HEK293 (cell line): Measurements from ENCODE around the gene CHCHD6.

Experiments
- CTCF ChIA-PET: fragments of 350-600 bp; formaldehyde crosslinking; extraction: SDS; loops from one replicate; lab custom pipeline; 2021; ENCODE audit warnings: antibody characterized with exemption; lab: Yijun Ruan, JAX
- POLR2A ChIA-PET: fragments of 300-600 bp; formaldehyde crosslinking; extraction: SDS; loops from one replicate; lab custom pipeline; 2020; ENCODE audit warnings: antibody characterized with exemption, inconsistent platforms; lab: Yijun Ruan, JAX
- H3K27ac ChIP-seq: fragments of 200-500 bp; sonication (Bioruptor generic); 2 replicates; pipeline ENCODE4 v1.5.1; 2014; ENCODE audit warnings: low read depth, low read length, control low read depth, inconsistent platforms; ENCODE audit errors: extremely low read depth
- H3K36me3 ChIP-seq, 2 experiments: fragments of 200-500 bp in 1 of 2; sonication (Bioruptor generic) in 1 of 2; 1 replicate in 1 of 2; 2 replicates in 1 of 2; pipeline ENCODE4 v1.5.1; 2014 to 2017; ENCODE audit warnings: inconsistent platforms in 2 of 2, low read length in 2 of 2; ENCODE audit not compliant: control insufficient read depth in 2 of 2, insufficient read depth in 1 of 2
- H3K4me1 ChIP-seq: fragments of 200-500 bp; sonication (Bioruptor generic); 2 replicates; pipeline ENCODE4 v1.5.1; 2014; ENCODE audit warnings: mild to moderate bottlenecking, low read length, inconsistent platforms; ENCODE audit not compliant: control insufficient read depth, insufficient read depth
- H3K4me3 ChIP-seq: 2 replicates; pipeline ENCODE4 v1.5.1; 2011; ENCODE audit warnings: low read depth, mild to moderate bottlenecking, control low read depth, low read length, moderate library complexity
- H3K9me3 ChIP-seq: fragments of 200-500 bp; sonication (Bioruptor generic); 2 replicates; pipeline ENCODE4 v1.5.1; 2014; ENCODE audit warnings: low read depth, low read length, inconsistent platforms; ENCODE audit not compliant: control insufficient read depth, insufficient read depth
- EGR2 ChIP-seq: fragments of 450-650 bp; formaldehyde crosslinking; IDR thresholded peaks from 2 replicates; pipeline ENCODE4 v1.5.1; 2016; ENCODE audit warnings: low read depth, missing biosample characterization, missing genetic modification characterization
- GLI2 ChIP-seq: fragments of 450-650 bp; formaldehyde crosslinking; IDR thresholded peaks from 2 replicates; pipeline ENCODE4; 2017; ENCODE audit warnings: missing biosample characterization, missing genetic modification characterization, low read depth, borderline replicate concordance
- OSR2 ChIP-seq: fragments of 450-650 bp; formaldehyde crosslinking; IDR thresholded peaks from 2 replicates; pipeline ENCODE4 v1.5.1; 2016; ENCODE audit warnings: missing biosample characterization, missing genetic modification characterization
- RBAK ChIP-seq: fragments of 450-650 bp; formaldehyde crosslinking; IDR thresholded peaks from 2 replicates; pipeline ENCODE4 v1.5.1; 2016; ENCODE audit warnings: missing biosample characterization, missing genetic modification characterization
- SCRT1 ChIP-seq: fragments of 450-650 bp; formaldehyde crosslinking; IDR thresholded peaks from 2 replicates; pipeline ENCODE4 v1.5.1; 2016; ENCODE audit warnings: missing biosample characterization, missing genetic modification characterization, borderline replicate concordance
- SP2 ChIP-seq: fragments of 450-650 bp; formaldehyde crosslinking; IDR thresholded peaks from 2 replicates; pipeline ENCODE4 v1.5.1; 2016; ENCODE audit warnings: missing biosample characterization, missing genetic modification characterization
- ZBTB6 ChIP-seq: fragments of 450-650 bp; formaldehyde crosslinking; IDR thresholded peaks from 2 replicates; pipeline ENCODE4 v1.5.1; 2017; ENCODE audit warnings: missing biosample characterization, missing genetic modification characterization
- ZFHX2 ChIP-seq: fragments of 450-650 bp; formaldehyde crosslinking; conservative IDR thresholded peaks from 2 replicates; pipeline ENCODE4 v1.5.1; 2016; ENCODE audit warnings: missing biosample characterization, missing genetic modification characterization
- ZFP3 ChIP-seq: fragments of 450-650 bp; formaldehyde crosslinking; IDR thresholded peaks from 2 replicates; pipeline ENCODE4 v1.5.1; 2016; ENCODE audit warnings: low read depth, missing biosample characterization, missing genetic modification characterization
- ZNF121 ChIP-seq: fragments of 450-650 bp; formaldehyde crosslinking; IDR thresholded peaks from 2 replicates; pipeline ENCODE4 v1.5.1; 2016; ENCODE audit warnings: missing biosample characterization, missing genetic modification characterization
- ZNF133 ChIP-seq: fragments of 450-650 bp; formaldehyde crosslinking; IDR thresholded peaks from 2 replicates; pipeline ENCODE4 v1.5.1; 2016; ENCODE audit warnings: missing biosample characterization, missing genetic modification characterization
- ZNF155 ChIP-seq: fragments of 450-650 bp; formaldehyde crosslinking; IDR thresholded peaks from 2 replicates; pipeline ENCODE4 v1.5.1; 2016; ENCODE audit warnings: missing biosample characterization, missing genetic modification characterization
- ZNF214 ChIP-seq: fragments of 450-650 bp; formaldehyde crosslinking; IDR thresholded peaks from 2 replicates; pipeline ENCODE4 v1.5.1; 2017; ENCODE audit warnings: missing biosample characterization, mild to moderate bottlenecking, missing genetic modification characterization, borderline replicate concordance
- ZNF292 ChIP-seq: fragments of 450-650 bp; formaldehyde crosslinking; IDR thresholded peaks from 2 replicates; pipeline ENCODE4 v1.5.1; 2016; ENCODE audit warnings: low read depth, missing biosample characterization, missing genetic modification characterization, borderline replicate concordance
- ZNF341 ChIP-seq: fragments of 450-650 bp; formaldehyde crosslinking; IDR thresholded peaks from 2 replicates; pipeline ENCODE4; 2016; ENCODE audit warnings: low read depth, missing biosample characterization, missing genetic modification characterization
- ZNF426 ChIP-seq: fragments of 450-650 bp; formaldehyde crosslinking; IDR thresholded peaks from 2 replicates; pipeline ENCODE4 v1.5.1; 2017; ENCODE audit warnings: missing biosample characterization, missing genetic modification characterization, mild to moderate bottlenecking, inconsistent platforms, moderate library complexity
- ZNF548 ChIP-seq: fragments of 450-650 bp; formaldehyde crosslinking; IDR thresholded peaks from 2 replicates; pipeline ENCODE4 v1.5.1; 2016; ENCODE audit warnings: missing biosample characterization, missing genetic modification characterization
- ZNF639 ChIP-seq: fragments of 450-650 bp; formaldehyde crosslinking; IDR thresholded peaks from 2 replicates; pipeline ENCODE4 v1.5.1; 2016; ENCODE audit warnings: missing biosample characterization, missing genetic modification characterization
- ZNF660 ChIP-seq: fragments of 450-650 bp; IDR thresholded peaks from 2 replicates; pipeline ENCODE4 v1.5.1; 2018; ENCODE audit warnings: missing biosample characterization, mild to moderate bottlenecking, missing genetic modification characterization
- ZNF792 ChIP-seq: fragments of 450-650 bp; formaldehyde crosslinking; IDR thresholded peaks from 2 replicates; pipeline ENCODE4 v1.5.1; 2016; ENCODE audit warnings: missing biosample characterization, missing genetic modification characterization
- TF ChIP-seq, protein P1 (sequence below): fragments of 450-650 bp; formaldehyde crosslinking; IDR thresholded peaks from 2 replicates; pipeline ENCODE4 v1.5.1; 2017; ENCODE audit warnings: missing biosample characterization, missing genetic modification characterization

Gene CHCHD6

GRCh38 chr3:126655887-126656286 lies 48.2 kb upstream of the CHCHD6 start:
- ChIA-PET CTCF (interaction anchor here (0.6 to 0.8 kb wide), 2 partner anchors 732 to 893 kb away, joined by 3 read pairs; no protein-coding TSS in a partner anchor), POLR2A (no interaction called here)
- Histone ChIP-seq H3K4me1 (no peaks in the 10 kb centered on the region), H3K9me3 (no peaks in the 10 kb centered on the region), H3K27ac (no peak overlapping the region), H3K36me3 (no peaks in the 10 kb centered on the region), H3K4me3 (no peak overlapping the region)
- no peak for TF ChIP-seq ZNF292
- TF ChIP-seq ZNF639, result no peak
- no peak for TF ChIP-seq ZNF121 (tag by site-specific recombination)
- TF ChIP-seq ZNF660 (tag by site-specific recombination), result no peak
- TF ChIP-seq ZBTB6 (tag by site-specific recombination), result no peak
- no peak for TF ChIP-seq ZNF133 (tag by site-specific recombination)
- TF ChIP-seq, protein P1, sequence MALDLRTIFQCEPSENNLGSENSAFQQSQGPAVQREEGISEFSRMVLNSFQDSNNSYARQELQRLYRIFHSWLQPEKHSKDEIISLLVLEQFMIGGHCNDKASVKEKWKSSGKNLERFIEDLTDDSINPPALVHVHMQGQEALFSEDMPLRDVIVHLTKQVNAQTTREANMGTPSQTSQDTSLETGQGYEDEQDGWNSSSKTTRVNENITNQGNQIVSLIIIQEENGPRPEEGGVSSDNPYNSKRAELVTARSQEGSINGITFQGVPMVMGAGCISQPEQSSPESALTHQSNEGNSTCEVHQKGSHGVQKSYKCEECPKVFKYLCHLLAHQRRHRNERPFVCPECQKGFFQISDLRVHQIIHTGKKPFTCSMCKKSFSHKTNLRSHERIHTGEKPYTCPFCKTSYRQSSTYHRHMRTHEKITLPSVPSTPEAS, result no peak
- no peak for TF ChIP-seq ZNF426 (tag by site-specific recombination)
- TF ChIP-seq OSR2 (tag by site-specific recombination), result no peak
- no peak for TF ChIP-seq ZNF155 (tag by site-specific recombination)
- TF ChIP-seq RBAK (tag by site-specific recombination), result no peak
- TF ChIP-seq GLI2 (tag by site-specific recombination), result no peak
- TF ChIP-seq ZFP3 (tag by site-specific recombination), result no peak
- no peak for TF ChIP-seq SP2
- TF ChIP-seq SCRT1 (tag by site-specific recombination), result no peak

DNA sequence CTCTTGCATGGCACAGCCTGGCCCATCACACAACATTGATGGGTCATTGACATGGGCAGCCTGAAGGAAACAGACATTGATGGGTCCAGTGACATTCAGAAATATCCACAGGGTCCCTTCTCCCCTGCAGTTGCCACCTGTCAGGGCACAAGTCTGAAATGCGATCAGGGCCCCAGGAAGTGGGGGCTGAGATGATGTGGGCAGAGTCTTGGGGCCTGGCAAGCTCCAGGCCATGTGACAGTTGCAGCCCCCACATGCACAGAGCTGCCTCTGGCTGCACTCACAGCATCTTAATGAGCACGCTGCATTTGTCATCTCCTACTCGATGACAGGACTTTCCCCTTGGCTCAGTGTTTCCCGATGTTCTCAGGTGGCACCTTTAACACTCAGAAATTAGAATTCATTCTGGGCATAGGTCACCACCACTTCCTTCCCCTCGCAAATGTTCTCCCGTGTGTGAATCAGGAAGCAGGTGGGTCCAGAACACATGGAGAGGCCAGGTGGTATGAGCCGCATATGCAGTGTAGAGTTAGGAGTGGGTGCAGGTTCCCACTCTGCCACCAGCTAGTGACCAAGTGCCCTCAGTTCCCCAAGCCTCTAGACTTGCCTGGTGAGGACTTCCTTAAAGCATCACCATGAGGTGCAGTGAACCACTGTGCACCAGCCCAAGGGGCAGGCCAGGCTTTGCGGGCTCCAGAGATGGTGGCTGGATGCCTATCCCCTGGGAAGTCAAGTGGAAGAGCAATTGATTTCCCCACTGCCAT lies 47.5 kb upstream of the CHCHD6 start:
- no peak overlapping the region for H3K4me3 ChIP-seq
- ChIA-PET POLR2A (no interaction called here), CTCF (interaction anchor here (0.6 kb wide), 1 partner anchor 893 kb away, joined by 3 read pairs; no protein-coding TSS in a partner anchor)
- TF ChIP-seq ZNF341 (tag by site-specific recombination) (no peak), EGR2 (tag by site-specific recombination) (peak; percentile 42; the same call in 1 of the 2 replicates), ZFHX2 (tag by site-specific recombination) (peak; percentile 53)
- no peaks in the 10 kb centered on the region for H3K4me1 ChIP-seq
- no peaks in the 10 kb centered on the region for H3K9me3 ChIP-seq
- H3K36me3 ChIP-seq, result no peaks in the 10 kb centered on the region
- no peak overlapping the region for H3K27ac ChIP-seq

GRCh38 chr3:126657901-126658300 lies 46.1 kb upstream of the CHCHD6 start:
- TF ChIP-seq ZNF548 (tag by site-specific recombination) (no peak), ZNF214 (tag by site-specific recombination) (no peak), OSR2 (tag by site-specific recombination) (no peak), ZNF792 (no peak)
- TF ChIP-seq, all 188 proteins: peak for 0
- no peaks in the 10 kb centered on the region for H3K4me1 ChIP-seq
- H3K9me3 ChIP-seq, result no peaks in the 10 kb centered on the region
- H3K27ac ChIP-seq, result no peak overlapping the region
- no peaks in the 10 kb centered on the region for H3K36me3 ChIP-seq
- H3K4me3 ChIP-seq, result no peak overlapping the region
- ChIA-PET POLR2A (interaction anchor here (1.1 kb wide), 1 partner anchor 20 kb away, joined by 3 read pairs; no protein-coding TSS in a partner anchor), CTCF (no interaction called here)
